Muscle layer of colon (tissue), 2 donors: Measurements from ENCODE around the gene GABARAPL2.
"Not testable (repeated sequence)": the region's sequence is repeated elsewhere in the genome, so short reads cannot be mapped to it uniquely, and the experiment has no call there.

Experiments
- H3K27ac ChIP-seq: one replicate; pipeline ENCODE4 v1.7.0; 2013; ENCODE audit warnings: low read depth, mild to moderate bottlenecking, low read length, moderate library complexity
- H3K27me3 ChIP-seq, 2 donors: one replicate each; pipeline ENCODE4 v1.7.0; 2013; ENCODE audit warnings: low read length in 2 of 2, mild to moderate bottlenecking in 2 of 2; ENCODE audit not compliant: insufficient read depth in 2 of 2, control insufficient read depth in 1 of 2
- H3K36me3 ChIP-seq: one replicate; pipeline ENCODE4 v1.7.0; 2013; ENCODE audit warnings: mild to moderate bottlenecking, low read length; ENCODE audit not compliant: insufficient read depth
- H3K4me1 ChIP-seq: one replicate; pipeline ENCODE4 v1.7.0; 2013; ENCODE audit warnings: mild to moderate bottlenecking, low read length; ENCODE audit not compliant: insufficient read depth
- H3K4me3 ChIP-seq, 2 donors: one replicate each; pipeline ENCODE4 v1.7.0; 2013; ENCODE audit warnings: low read length in 2 of 2, low read depth in 1 of 2, mild to moderate bottlenecking in 1 of 2, moderate library complexity in 1 of 2
- H3K9ac ChIP-seq: one replicate; pipeline ENCODE4 v1.7.0; 2013; ENCODE audit warnings: low read length
- H3K9me3 ChIP-seq: one replicate; pipeline ENCODE4 v1.7.0; 2013; ENCODE audit warnings: mild to moderate bottlenecking, low read length
- donor health status: abdominal sarcoma.
- donor health status: Adenocarcinoma of cecum.

Gene GABARAPL2

GRCh38 chr16:75575958-75576357 lies 9.8 kb downstream of the GABARAPL2 start:
- H3K27ac ChIP-seq, result no peak overlapping the region
- H3K27me3 ChIP-seq, result no peaks in the 10 kb centered on the region
- H3K9me3 ChIP-seq, result no peaks in the 10 kb centered on the region
- H3K36me3 ChIP-seq, result peaks cover 71% of the 10 kb centered on the region
- no peak overlapping the region for H3K9ac ChIP-seq
- peaks cover 14% of the 10 kb centered on the region for H3K4me1 ChIP-seq
- H3K4me3 ChIP-seq, result no peak overlapping the region

GRCh38 chr16:75576384-75576811 lies 10.2 kb downstream of the GABARAPL2 start:
- Histone ChIP-seq H3K4me3 (no peak overlapping the region), H3K27me3 (no peaks in the 10 kb centered on the region), H3K27ac (no peak overlapping the region), H3K9ac (no peak overlapping the region), H3K9me3 (no peaks in the 10 kb centered on the region), H3K36me3 (peaks cover 67% of the 10 kb centered on the region), H3K4me1 (peaks cover 14% of the 10 kb centered on the region)

GRCh38 chr16:75578212-75578611 lies 12.0 kb downstream of the GABARAPL2 start:
- no peak overlapping the region for H3K9ac ChIP-seq
- H3K4me1 ChIP-seq, result peaks cover 8% of the 10 kb centered on the region
- no peaks in the 10 kb centered on the region for H3K9me3 ChIP-seq
- H3K36me3 ChIP-seq, result peaks cover 53% of the 10 kb centered on the region
- H3K27ac ChIP-seq, result no peak overlapping the region
- no peak overlapping the region for H3K4me3 ChIP-seq
- H3K27me3 ChIP-seq, result no peaks in the 10 kb centered on the region

- Histone ChIP-seq H3K9ac (no peak overlapping the region), H3K4me3 (no peak overlapping the region), H3K27me3 (no peaks in the 10 kb centered on the region), H3K36me3 (peaks cover 48% of the 10 kb centered on the region), H3K27ac (no peak overlapping the region), H3K9me3 (no peaks in the 10 kb centered on the region), H3K4me1 (peaks cover 7% of the 10 kb centered on the region)
These were observed 12.5 kb downstream of the GABARAPL2 start for GRCh38 chr16:75578725-75579124.

- Histone ChIP-seq H3K9ac (no peak overlapping the region), H3K27me3 (no peaks in the 10 kb centered on the region), H3K27ac (no peak overlapping the region), H3K36me3 (peaks cover 42% of the 10 kb centered on the region), H3K4me3 (no peak overlapping the region), H3K4me1 (peaks cover 7% of the 10 kb centered on the region), H3K9me3 (no peaks in the 10 kb centered on the region)
These were observed 13.2 kb downstream of the GABARAPL2 start for GRCh38 chr16:75579281-75579834.

GRCh38 chr16:75584108-75584507 lies 17.9 kb downstream of the GABARAPL2 start:
- no peaks in the 10 kb centered on the region for H3K9me3 ChIP-seq

GRCh38 chr16:75588716-75589115 lies 22.5 kb downstream of the GABARAPL2 start:
- Histone ChIP-seq H3K4me3 (no peak overlapping the region), H3K27ac (no peak overlapping the region), H3K27me3 (no peaks in the 10 kb centered on the region), H3K9ac (no peak overlapping the region), H3K9me3 (no peaks in the 10 kb centered on the region), H3K4me1 (peaks cover 25% of the 10 kb centered on the region), H3K36me3 (no peaks in the 10 kb centered on the region)

More at GRCh38 chr16:75584108-75584507, 17.9 kb downstream of the GABARAPL2 start:
- Histone ChIP-seq H3K4me3 (no peak overlapping the region), H3K27ac (no peak overlapping the region), H3K9ac (no peak overlapping the region), H3K36me3 (peaks cover 9% of the 10 kb centered on the region), H3K27me3 (no peaks in the 10 kb centered on the region), H3K4me1 (peaks cover 4% of the 10 kb centered on the region)

GRCh38 chr16:75589306-75589705 lies 23.1 kb downstream of the GABARAPL2 start:
- Histone ChIP-seq H3K27me3 (no peaks in the 10 kb centered on the region), H3K27ac (no peak overlapping the region), H3K4me1 (peaks cover 25% of the 10 kb centered on the region), H3K36me3 (no peaks in the 10 kb centered on the region), H3K4me3 (no peak overlapping the region), H3K9me3 (no peaks in the 10 kb centered on the region), H3K9ac (no peak overlapping the region)

- Histone ChIP-seq H3K36me3 (no peaks in the 10 kb centered on the region), H3K27ac (peak overlapping the region; percentile 92), H3K9ac (peak overlapping the region; percentile 45), H3K4me1 (peaks cover 25% of the 10 kb centered on the region), H3K9me3 (no peaks in the 10 kb centered on the region), H3K4me3 (peak overlapping the region in 1 of 2 donors; percentile 51), H3K27me3 (no peaks in the 10 kb centered on the region)
These were observed 25.0 kb downstream of the GABARAPL2 start for GRCh38 chr16:75590920-75591843.

- H3K9ac ChIP-seq, H3K27ac ChIP-seq, H3K36me3 ChIP-seq, H3K4me3 ChIP-seq, H3K9me3 ChIP-seq, H3K27me3 ChIP-seq: not testable (repeated sequence)
- H3K4me1 ChIP-seq, result peaks cover 25% of the 10 kb centered on the region
These were observed 25.7 kb downstream of the GABARAPL2 start for GRCh38 chr16:75591927-75592326.

GRCh38 chr16:75593308-75593707 lies 27.1 kb downstream of the GABARAPL2 start:
- Histone ChIP-seq H3K9me3 (no peaks in the 10 kb centered on the region), H3K4me1 (peaks cover 25% of the 10 kb centered on the region), H3K27me3 (no peaks in the 10 kb centered on the region), H3K9ac (no peak overlapping the region), H3K4me3 (no peak overlapping the region), H3K27ac (no peak overlapping the region), H3K36me3 (peaks cover 6% of the 10 kb centered on the region)
